H1 (cell line): Measurements from ENCODE around the gene PIGK. TPM values are rescaled to one million over a fixed set of nuclear protein-coding genes. Genes with fewer than 3 reads are reported as not detected.

Source experiments
- CTCF ChIA-PET: fragments of 300-600 bp; sonication (Branson Sonifier 250); formaldehyde crosslinking; loops from one replicate; lab custom pipeline; 2021; ENCODE audit not compliant: partially characterized antibody; lab: Charles Lee
- POLR2A ChIA-PET: fragments of 300-600 bp; sonication (Branson Sonifier 250); formaldehyde crosslinking; loops from one replicate; lab custom pipeline; 2021; ENCODE audit warnings: inconsistent platforms; ENCODE audit not compliant: partially characterized antibody; lab: Charles Lee
- DNase-seq, 2 experiments: peaks; one replicate each; pipeline versions ENCODE4 v3.0.0 to v3.0.0-alpha.2; 2010 to 2022; ENCODE audit warnings: low spot score in 2 of 2, low read depth in 1 of 2, mixed read lengths in 1 of 2
- FAIRE-seq: peaks from 2 replicates; lab custom pipeline; 2011; peaks lifted over from hg19 to GRCh38; lab: Jason Lieb, UNC
- H2AFZ ChIP-seq: 2 replicates; pipeline ENCODE4 v1.8.1; 2012; ENCODE audit warnings: low read length, inconsistent platforms
- H2AK5ac ChIP-seq: 2 replicates; pipeline ENCODE4 v1.6.1; 2013; ENCODE audit warnings: low read depth, low read length
- H2BK120ac ChIP-seq: replicated peaks from 2 replicates; pipeline ENCODE3; 2013; ENCODE audit warnings: low read depth, low read length, inconsistent platforms
- H2BK12ac ChIP-seq: 2 replicates; pipeline ENCODE4 v1.6.1; 2013; ENCODE audit warnings: low read depth, low read length
- H2BK15ac ChIP-seq: 2 replicates; pipeline ENCODE4 v1.6.1; 2013; ENCODE audit warnings: low read length
- H2BK20ac ChIP-seq: 2 replicates; pipeline ENCODE4 v1.6.1; 2013; ENCODE audit warnings: low read length
- H2BK5ac ChIP-seq: 2 replicates; pipeline ENCODE4 v1.6.1; 2013; ENCODE audit warnings: low read depth, low read length
- H3K14ac ChIP-seq: 2 replicates; pipeline ENCODE4 v1.6.1; 2013; ENCODE audit warnings: inconsistent platforms; ENCODE audit not compliant: insufficient read length
- H3K18ac ChIP-seq: 2 replicates; pipeline ENCODE4 v1.6.1; 2013; ENCODE audit warnings: low read length; ENCODE audit errors: extremely low read depth
- H3K23ac ChIP-seq: 2 replicates; pipeline ENCODE4 v1.6.1; 2013; ENCODE audit warnings: inconsistent platforms; ENCODE audit not compliant: insufficient read length
- H3K23me2 ChIP-seq: 2 replicates; pipeline ENCODE4 v1.6.1; 2013; ENCODE audit warnings: low read depth, low read length
- H3K27ac ChIP-seq: 2 replicates; pipeline ENCODE4 v1.6.1; 2011; ENCODE audit warnings: low read depth, low read length, inconsistent platforms
- H3K27me3 ChIP-seq, 4 experiments: replicated peaks in 1 of 4; 1 replicate in 1 of 4; 2 replicates in 3 of 4; pipeline versions ENCODE4 v1.6.1 to v1.8.1; 2011 to 2013; ENCODE audit warnings: low read length in 3 of 4, mild to moderate bottlenecking in 3 of 4, inconsistent platforms in 2 of 4, mixed read lengths in 2 of 4, moderate library complexity in 1 of 4; ENCODE audit not compliant: control insufficient read depth in 3 of 4, insufficient read depth in 3 of 4; ENCODE audit errors: extremely low read depth in 1 of 4
- H3K36me3 ChIP-seq, 4 experiments: 2 replicates each; pipeline versions ENCODE4 v1.6.1 to v1.8.1; 2011 to 2013; ENCODE audit warnings: mild to moderate bottlenecking in 4 of 4, low read length in 3 of 4, moderate library complexity in 2 of 4, control low read depth in 1 of 4, inconsistent platforms in 1 of 4; ENCODE audit not compliant: insufficient read depth in 4 of 4, control insufficient read depth in 2 of 4
- H3K4ac ChIP-seq: replicated peaks from 2 replicates; pipeline ENCODE3; 2013; ENCODE audit warnings: low read length, low read depth, mixed read lengths, inconsistent platforms; ENCODE audit not compliant: insufficient read length
- H3K4me1 ChIP-seq, 4 experiments: replicated peaks in 1 of 4; 1 replicate in 1 of 4; 2 replicates in 3 of 4; pipeline versions ENCODE4 v1.6.1 to v1.8.1; 2011 to 2013; ENCODE audit warnings: low read length in 3 of 4, inconsistent platforms in 2 of 4, mixed read lengths in 1 of 4; ENCODE audit not compliant: insufficient read depth in 4 of 4, control insufficient read depth in 3 of 4
- H3K4me2 ChIP-seq, 2 experiments: 2 replicates each; pipeline versions ENCODE4 v1.6.1 to v1.8.1; 2011 to 2013; ENCODE audit warnings: low read depth in 2 of 2, low read length in 2 of 2, control low read depth in 1 of 2, inconsistent platforms in 1 of 2, mild to moderate bottlenecking in 1 of 2; ENCODE audit not compliant: insufficient read depth in 1 of 2
- H3K4me3 ChIP-seq, 4 experiments: fragments of 200-600, 300-600 bp in 1 of 4; sonication (generic), shearing (Covaris generic), sonication (Bioruptor Twin) in 1 of 4; 2 replicates each; pipeline versions ENCODE4 v1.5.1 to v1.8.1; 2011 to 2016; ENCODE audit warnings: low read length in 4 of 4, low read depth in 3 of 4, control low read depth in 2 of 4, inconsistent platforms in 2 of 4, mild to moderate bottlenecking in 2 of 4, mixed read lengths in 1 of 4, moderate library complexity in 1 of 4; ENCODE audit not compliant: insufficient read depth in 2 of 4; ENCODE audit errors: extremely low read depth in 1 of 4
- H3K56ac ChIP-seq: replicated peaks from 2 replicates; pipeline ENCODE3; 2013; ENCODE audit warnings: low read depth, mild to moderate bottlenecking, mixed read lengths, low read length, inconsistent platforms; ENCODE audit not compliant: insufficient read length
- H3K79me1 ChIP-seq: 2 replicates; pipeline ENCODE4 v1.6.1; 2013; ENCODE audit warnings: low read depth, low read length, control low read depth
- H3K79me2 ChIP-seq, 2 experiments: 2 replicates each; pipeline versions ENCODE4 v1.6.1 to v1.8.1; 2012 to 2013; ENCODE audit warnings: low read length in 2 of 2, mild to moderate bottlenecking in 2 of 2, inconsistent platforms in 1 of 2; ENCODE audit not compliant: insufficient read depth in 2 of 2, control insufficient read depth in 1 of 2
- H3K9ac ChIP-seq, 4 experiments: replicated peaks in 1 of 4; 1 replicate in 1 of 4; 2 replicates in 3 of 4; pipeline versions ENCODE4 v1.6.1 to v1.8.1; 2011 to 2013; ENCODE audit warnings: low read depth in 3 of 4, low read length in 3 of 4, control low read depth in 2 of 4, mild to moderate bottlenecking in 2 of 4, moderate library complexity in 2 of 4, inconsistent platforms in 1 of 4; ENCODE audit errors: extremely low read depth in 1 of 4
- H3K9me3 ChIP-seq, 2 experiments: 2 replicates each; pipeline versions ENCODE4 v1.6.1 to v1.8.1; 2012 to 2013; ENCODE audit warnings: mild to moderate bottlenecking in 2 of 2, moderate library complexity in 2 of 2, control low read depth in 1 of 2, inconsistent platforms in 1 of 2, low read depth in 1 of 2, low read length in 1 of 2, mixed read lengths in 1 of 2; ENCODE audit not compliant: insufficient read depth in 2 of 2
- H4K20me1 ChIP-seq, 2 experiments: replicated peaks in 1 of 2; 2 replicates each; pipeline versions ENCODE3 to v1.8.1; 2011 to 2013; ENCODE audit warnings: inconsistent platforms in 2 of 2, low read length in 2 of 2, mild to moderate bottlenecking in 1 of 2; ENCODE audit not compliant: insufficient read depth in 2 of 2, control insufficient read depth in 1 of 2
- H4K5ac ChIP-seq: 2 replicates; pipeline ENCODE4 v1.6.1; 2013; ENCODE audit warnings: low read length, low read depth, mixed read lengths, inconsistent platforms; ENCODE audit not compliant: insufficient read length
- H4K8ac ChIP-seq: 2 replicates; pipeline ENCODE4 v1.8.0; 2013; ENCODE audit warnings: mild to moderate bottlenecking, moderate library complexity, low read length, inconsistent platforms; ENCODE audit not compliant: insufficient read depth; ENCODE audit errors: extremely low read depth
- H4K91ac ChIP-seq: replicated peaks from 2 replicates; pipeline ENCODE3; 2013; ENCODE audit warnings: low read length, mixed read lengths, inconsistent platforms; ENCODE audit not compliant: insufficient read length
- ASH2L ChIP-seq: fragments of 200-600, 300-600 bp; sonication (generic); IDR thresholded peaks from one replicate; pipeline ENCODE4 v1.7.1; 2017; ENCODE audit warnings: low read length
- CEBPB ChIP-seq: IDR thresholded peaks from 2 replicates; pipeline ENCODE4 v1.6.1; 2012; ENCODE audit warnings: low read depth, low read length
- HDAC2 ChIP-seq, 2 experiments: fragments of 300-600 bp in 1 of 2; sonication (generic) in 1 of 2; IDR thresholded peaks; 2 replicates each; pipeline ENCODE4 v1.6.1; 2011 to 2012; ENCODE audit warnings: low read depth in 2 of 2, low read length in 2 of 2, mild to moderate bottlenecking in 2 of 2, moderate library complexity in 2 of 2, borderline replicate concordance in 1 of 2, inconsistent platforms in 1 of 2
- JUND ChIP-seq: IDR thresholded peaks from 2 replicates; pipeline ENCODE4 v1.6.1; 2011; ENCODE audit warnings: mild to moderate bottlenecking, improper control_type of control experiment, low read length
- KDM1A ChIP-seq: fragments of 200-600, 300-600 bp; sonication (generic); IDR thresholded peaks from 2 replicates; pipeline ENCODE4 v1.7.1; 2016; ENCODE audit warnings: mild to moderate bottlenecking, low read length, borderline replicate concordance
- KDM5A ChIP-seq: fragments of 200-600 bp; IDR thresholded peaks from 2 replicates; pipeline ENCODE4 v1.7.1; 2012; ENCODE audit warnings: mild to moderate bottlenecking, low read length, inconsistent platforms, mixed read lengths
- MAFK ChIP-seq: IDR thresholded peaks from 2 replicates; pipeline ENCODE4 v1.6.1; 2012; ENCODE audit warnings: low read depth, mild to moderate bottlenecking, improper control_type of control experiment, low read length
- RBBP5 ChIP-seq: IDR thresholded peaks from 2 replicates; pipeline ENCODE4 v1.7.1; 2012; ENCODE audit warnings: low read depth, mild to moderate bottlenecking, inconsistent platforms, low read length, moderate library complexity, borderline replicate concordance
- RXRA ChIP-seq: IDR thresholded peaks from 2 replicates; pipeline ENCODE4 v1.6.1; 2011; ENCODE audit warnings: low read depth, mild to moderate bottlenecking, low read length, moderate library complexity; ENCODE audit not compliant: insufficient read depth
- SAP30 ChIP-seq: fragments of 300-600 bp; sonication (generic); IDR thresholded peaks from 2 replicates; pipeline ENCODE4 v1.7.1; 2012; ENCODE audit warnings: low read length, moderate library complexity, mild to moderate bottlenecking, inconsistent platforms; ENCODE audit not compliant: insufficient read depth, insufficient replicate concordance
- SP4 ChIP-seq: IDR thresholded peaks from 2 replicates; pipeline ENCODE4 v1.6.1; 2012; ENCODE audit warnings: low read length, inconsistent platforms
- TAF1 ChIP-seq: IDR thresholded peaks from 2 replicates; pipeline ENCODE4 v1.6.1; 2011; ENCODE audit warnings: mild to moderate bottlenecking, low read depth, low read length
- WGBS, 2 experiments: shearing (Covaris generic) in 1 of 2; methylation state at CpG; one replicate each; pipeline versions ENCODE4 v1.1.6 to v1.1.7; 2013 to 2015; ENCODE audit warnings: low lambda C conversion rate in 2 of 2, mixed read lengths in 2 of 2, inconsistent platforms in 1 of 2, low coverage in 1 of 2, missing lambda C conversion rate in 1 of 2; ENCODE audit not compliant: insufficient replicate concordance in 2 of 2, insufficient coverage in 1 of 2, insufficient read length in 1 of 2; ENCODE audit errors: extremely low coverage in 1 of 2, missing lambda C conversion rate in 1 of 2; 5-methylcytosine and 5-hydroxymethylcytosine counted together
- polyA plus RNA-seq, 7 experiments: library from polyadenylated mRNA; depleted of rRNA in 3 of 7; stranded (reverse) in 5 of 7; unstranded in 2 of 7; fragments of >200 nt in 5 of 7; fragments of 200-250 nt in 2 of 7; gene quantifications; 1 replicate in 5 of 7; 2 replicates in 1 of 7; 4 replicates in 1 of 7; pipeline versions ENCODE4 v1.2.1 to v1.2.3, GENCODE V29; 2011 to 2013; ENCODE audit warnings: missing spikeins in 2 of 7, mixed read lengths in 2 of 7
- total RNA-seq: library from RNA; stranded (reverse); fragmentation: NEBNext Ultra II Directional; extraction: Animal tissue kit (Norgen Biotek cat#: 25700); gene quantifications from 2 replicates; pipeline ENCODE4 v1.2.1, GENCODE V29; 2021

Gene PIGK
- total and polyA plus RNA-seq, 2 of the 8 experiments (the other 6 are each of a cell fraction or from before 2014, with no cell fraction given): 5.6 to 23.2 TPM

DNA sequence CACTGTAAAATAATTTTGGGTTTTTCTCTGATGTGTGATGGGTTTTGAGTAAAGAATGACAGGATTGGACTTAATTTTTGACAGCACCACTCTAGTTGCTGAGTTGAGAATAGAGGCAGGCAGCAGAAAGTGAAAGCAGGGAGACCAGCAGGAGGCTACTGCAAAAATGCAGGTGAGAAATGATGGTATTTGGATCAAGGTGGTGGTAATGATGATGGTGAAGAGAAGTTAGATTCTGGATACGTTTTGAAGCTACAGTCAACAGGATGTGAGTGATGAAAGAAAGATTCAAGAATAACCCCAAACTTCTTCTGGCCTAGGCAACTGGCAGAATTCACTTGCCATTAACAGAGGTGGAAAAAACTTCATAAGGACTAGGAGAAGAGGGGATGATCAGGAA is 47.8 kb upstream of the PIGK start:
- H3K9ac ChIP-seq: no peak overlapping the region
- WGBS, 2 experiments: 100% methylated on average over 1 of the region's 1 CpG; no CpG with 5 or more reads in 1 of the 2 experiments
- TF ChIP-seq MAFK (no peak), CEBPB (no peak), KDM5A (no peak), ASH2L (no peak), SP4 (no peak), RBBP5 (no peak), HDAC2 (IDR thresholded peaks at IDR 0.05; ENCODE audit: borderline replicate concordance in 1 of 2, low read depth in 2 of 2, low read length in 2 of 2) (no peak), SAP30 (no peak), KDM1A (no peak), TAF1 (no peak), RXRA (no peak), JUND (no peak)
- H3K18ac ChIP-seq: no peak overlapping the region
- no peaks in the 10 kb centered on the region for H3K79me1 ChIP-seq
- no peak overlapping the region for H3K23ac ChIP-seq
- no peak for FAIRE-seq
- H4K91ac ChIP-seq: no peak overlapping the region
- ChIA-PET CTCF (no interaction called here), POLR2A (no interaction called here)
- DNase-seq: no peak
- no peak overlapping the region for H3K4ac ChIP-seq
- H2BK120ac ChIP-seq: no peak overlapping the region
- H3K4me1 ChIP-seq: peaks cover 0 to 3% (median 0%) of the 10 kb centered on the region in 4 experiments; a peak in 2 of 7 replicates
- no peaks in the 10 kb centered on the region for H3K36me3 ChIP-seq
- no peak overlapping the region for H3K27ac ChIP-seq
- no peaks in the 10 kb centered on the region for H3K9me3 ChIP-seq
- H2AFZ ChIP-seq: no peak overlapping the region
- H3K23me2 ChIP-seq: peaks cover 3% of the 10 kb centered on the region; the same call in 1 of the 2 replicates
- no peak overlapping the region for H2BK20ac ChIP-seq
- no peak overlapping the region for H2BK15ac ChIP-seq
- no peaks in the 10 kb centered on the region for H3K79me2 ChIP-seq
- peaks cover 6 to 10% (median 8%) of the 10 kb centered on the region in 4 experiments; a peak in 5 of 7 replicates for H3K27me3 ChIP-seq
- H4K20me1 ChIP-seq: no peaks in the 10 kb centered on the region
- no peak overlapping the region for H3K14ac ChIP-seq
- no peak overlapping the region for H3K4me3 ChIP-seq
- H2BK12ac ChIP-seq: no peak overlapping the region
- H2BK5ac ChIP-seq: no peak overlapping the region
- H3K4me2 ChIP-seq: no peak overlapping the region
- no peak overlapping the region for H4K8ac ChIP-seq
- H2AK5ac ChIP-seq: no peak overlapping the region
- H3K56ac ChIP-seq: no peak overlapping the region
- H4K5ac ChIP-seq: no peak overlapping the region
